Subcutaneous abdominal adipose tissue (tissue), 5 donors: Measurements from ENCODE around the gene RBM38.

Experiments
- H3K27ac ChIP-seq: one replicate; pipeline ENCODE4 v1.7.0; 2013; ENCODE audit warnings: low read depth, mild to moderate bottlenecking, inconsistent platforms, low read length, moderate library complexity
- H3K27me3 ChIP-seq, 5 donors: one replicate each; pipeline ENCODE4 v1.7.0; 2013; ENCODE audit warnings: low read length in 5 of 5, inconsistent platforms in 1 of 5; ENCODE audit not compliant: control insufficient read depth in 5 of 5, insufficient read depth in 4 of 5
- H3K36me3 ChIP-seq, 5 donors: one replicate each; pipeline ENCODE4 v1.7.0; 2013; ENCODE audit warnings: low read length in 5 of 5; ENCODE audit not compliant: control insufficient read depth in 5 of 5, insufficient read depth in 5 of 5
- H3K4me1 ChIP-seq, 5 donors: one replicate each; pipeline ENCODE4 v1.7.0; 2013; ENCODE audit warnings: low read length in 5 of 5, mild to moderate bottlenecking in 3 of 5, moderate library complexity in 1 of 5; ENCODE audit not compliant: control insufficient read depth in 5 of 5, insufficient read depth in 5 of 5
- H3K4me3 ChIP-seq, 5 donors: one replicate each; pipeline ENCODE4 v1.7.0; 2013; ENCODE audit warnings: low read length in 5 of 5, low read depth in 1 of 5
- H3K9ac ChIP-seq, 5 donors: one replicate each; pipeline ENCODE4 v1.7.0; 2013; ENCODE audit warnings: low read length in 5 of 5, mild to moderate bottlenecking in 4 of 5, moderate library complexity in 3 of 5
- H3K9me3 ChIP-seq, 5 donors: one replicate each; pipeline ENCODE4 v1.7.0; 2013; ENCODE audit warnings: low read length in 5 of 5; ENCODE audit not compliant: control insufficient read depth in 5 of 5
- donor health status: healthy.
- donor health status: healthy.
- donor health status: healthy.
- donor health status: healthy.
- donor health status: healthy.

Gene RBM38

DNA sequence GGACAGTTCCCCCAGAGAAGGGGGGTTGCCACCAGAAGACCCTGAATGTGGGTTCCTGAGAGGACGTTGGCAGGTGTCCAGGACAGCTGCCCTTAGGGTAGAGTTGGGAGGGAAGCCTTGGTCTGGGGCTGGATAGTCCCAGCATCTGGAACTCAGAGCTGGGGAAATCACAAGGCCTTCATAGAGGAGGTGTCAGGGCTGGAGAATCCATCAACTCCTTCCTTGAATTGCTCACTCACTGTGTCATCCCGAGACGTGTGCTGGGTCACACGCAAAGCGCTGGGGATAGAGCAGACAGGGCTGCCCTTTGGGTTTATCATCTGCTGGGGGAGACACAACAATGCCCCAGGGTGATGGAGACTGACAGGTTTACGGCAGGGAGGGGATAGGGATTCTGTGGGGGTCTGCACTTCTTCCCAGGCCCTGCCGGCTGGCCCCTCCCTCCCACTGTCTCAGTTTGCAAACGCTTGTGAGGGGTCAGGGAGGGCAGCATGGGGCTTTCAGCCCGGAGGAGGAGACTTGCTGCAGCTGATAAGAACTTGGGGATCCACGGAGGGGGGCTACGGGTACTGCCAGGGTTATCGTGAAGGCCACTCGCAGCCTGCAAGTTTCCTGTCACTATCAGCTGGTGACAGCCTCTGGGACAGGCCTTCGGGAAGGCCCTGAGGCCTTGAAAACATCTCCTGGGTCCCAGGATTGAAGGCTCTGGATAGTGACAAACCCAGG, 18.6 kb downstream of the RBM38 start:
- H3K27ac ChIP-seq = no peak overlapping the region
- peaks cover 0 to 7% (median 0%) of the 10 kb centered on the region in 5 donors for H3K27me3 ChIP-seq
- no peaks in the 10 kb centered on the region for H3K9me3 ChIP-seq
- H3K4me3 ChIP-seq = no peak overlapping the region
- H3K9ac ChIP-seq = no peak overlapping the region
- peaks cover 0 to 43% (median 39%) of the 10 kb centered on the region in 5 donors for H3K36me3 ChIP-seq
- no peaks in the 10 kb centered on the region for H3K4me1 ChIP-seq

GRCh38 chr20:57410398-57410920, 19.3 kb downstream of the RBM38 start:
- Histone ChIP-seq H3K4me1 (no peaks in the 10 kb centered on the region), H3K27me3 (peaks cover 0 to 7% (median 0%) of the 10 kb centered on the region in 5 donors), H3K4me3 (no peak overlapping the region), H3K9me3 (no peaks in the 10 kb centered on the region), H3K27ac (no peak overlapping the region), H3K9ac (no peak overlapping the region), H3K36me3 (peaks cover 0 to 40% (median 36%) of the 10 kb centered on the region in 5 donors)

DNA sequence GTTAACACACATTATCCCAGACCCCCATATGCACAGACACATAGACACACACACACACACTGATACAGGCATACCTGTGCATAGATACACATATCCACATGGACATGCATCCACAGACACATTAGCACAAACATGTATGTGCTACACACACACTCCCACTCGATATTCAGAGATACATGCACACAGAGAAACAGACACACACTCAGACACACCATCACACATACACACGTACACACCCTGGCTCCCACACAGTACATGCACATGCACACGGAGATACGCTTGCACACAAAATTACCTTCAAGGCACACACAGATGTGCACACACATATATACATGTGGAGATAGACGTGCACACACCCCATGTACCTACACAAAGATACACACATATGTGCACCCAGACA, 19.7 kb downstream of the RBM38 start:
- no peak overlapping the region for H3K4me3 ChIP-seq
- peaks cover 0 to 8% (median 0%) of the 10 kb centered on the region in 5 donors for H3K27me3 ChIP-seq
- no peak overlapping the region for H3K27ac ChIP-seq
- H3K9ac ChIP-seq = no peak overlapping the region
- H3K36me3 ChIP-seq = peaks cover 0 to 38% (median 32%) of the 10 kb centered on the region in 5 donors
- no peaks in the 10 kb centered on the region for H3K9me3 ChIP-seq
- no peaks in the 10 kb centered on the region for H3K4me1 ChIP-seq

DNA sequence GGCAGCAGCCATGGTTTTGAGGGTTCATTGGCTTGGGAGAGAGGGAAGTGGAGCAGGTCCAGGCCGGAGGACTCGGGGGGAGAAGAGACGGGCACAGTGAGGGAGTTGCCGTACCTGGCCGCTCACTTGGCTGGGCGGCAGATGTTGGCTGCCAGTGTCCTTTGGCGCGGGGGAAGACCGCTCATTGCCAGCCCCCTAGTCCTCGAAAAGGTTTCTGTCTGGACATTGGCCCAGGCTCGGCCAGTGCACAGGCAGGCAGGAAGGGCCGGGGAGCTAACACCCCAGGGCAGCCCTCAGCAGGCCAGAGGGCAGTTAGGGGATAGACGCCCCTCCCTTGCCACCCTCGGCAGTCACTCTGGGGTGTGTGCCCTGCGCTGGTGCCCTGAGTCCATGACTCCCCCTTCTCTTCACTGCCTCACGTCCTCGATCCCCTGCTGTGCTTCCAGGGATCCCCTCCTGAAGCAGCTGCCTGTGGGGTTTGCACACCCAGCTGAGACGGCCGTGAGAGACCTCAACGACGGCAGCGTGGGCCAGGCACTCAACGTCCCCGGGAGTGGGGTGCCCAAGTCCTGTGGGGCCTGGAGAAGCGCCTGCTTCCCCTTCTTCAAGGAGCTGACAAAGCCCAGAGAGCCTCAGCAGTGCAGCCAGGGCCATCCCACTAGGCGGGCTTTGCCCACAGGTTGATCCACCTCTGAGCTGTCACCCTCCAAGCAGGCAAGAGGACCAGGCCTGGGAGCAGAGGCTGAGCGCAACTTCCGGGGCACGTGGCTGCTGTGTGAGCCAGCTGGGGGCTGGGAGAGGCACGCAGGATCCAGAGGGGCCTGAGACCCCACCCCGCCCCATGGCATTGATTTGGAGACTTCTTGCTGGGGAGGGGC, 20.4 kb downstream of the RBM38 start:
- peaks cover 0 to 15% (median 0%) of the 10 kb centered on the region in 5 donors for H3K27me3 ChIP-seq
- peaks cover 0 to 31% (median 25%) of the 10 kb centered on the region in 5 donors for H3K36me3 ChIP-seq
- no peaks in the 10 kb centered on the region for H3K9me3 ChIP-seq
- H3K4me3 ChIP-seq = no peak overlapping the region
- H3K9ac ChIP-seq = no peak overlapping the region
- H3K4me1 ChIP-seq = no peaks in the 10 kb centered on the region
- no peak overlapping the region for H3K27ac ChIP-seq

DNA sequence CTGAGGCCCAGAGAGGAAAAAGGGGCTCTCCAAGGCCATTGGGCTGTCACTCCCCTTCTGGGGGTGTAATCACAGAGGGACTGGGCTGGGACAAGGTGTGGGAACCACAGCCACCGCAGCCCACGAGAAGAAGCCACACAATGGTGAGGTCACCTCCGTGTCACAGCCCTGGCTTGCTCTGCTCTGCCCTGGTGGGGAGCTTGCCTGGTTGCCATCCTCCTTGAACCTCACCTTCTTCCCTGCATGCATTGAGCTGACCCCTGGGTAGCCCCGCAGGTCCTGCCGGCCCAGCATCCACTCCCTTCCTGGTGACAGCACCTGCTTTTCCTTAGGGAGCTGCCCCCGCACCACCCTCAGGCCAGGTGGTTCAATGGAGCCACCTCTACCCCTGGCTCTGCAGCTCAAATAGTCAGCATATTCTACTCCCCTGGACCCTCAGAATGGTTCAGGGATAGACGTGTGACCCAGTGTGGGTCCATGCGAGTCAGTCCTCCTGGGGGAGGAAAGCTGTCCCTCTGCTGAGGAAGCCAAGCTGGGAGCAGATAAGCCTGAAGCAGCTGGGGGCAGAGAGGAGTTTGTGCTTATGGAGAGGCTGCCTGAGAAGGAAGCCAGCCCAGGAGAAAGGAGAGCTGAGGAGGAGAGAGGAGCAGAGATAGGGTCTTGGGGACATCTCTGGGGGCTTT, 21.3 kb downstream of the RBM38 start:
- no peak overlapping the region for H3K4me3 ChIP-seq

GRCh38 chr20:57413986-57414385, 22.8 kb downstream of the RBM38 start:
- H3K9me3 ChIP-seq = no peaks in the 10 kb centered on the region
- H3K27me3 ChIP-seq = peaks cover 0 to 16% (median 0%) of the 10 kb centered on the region in 5 donors
- H3K4me3 ChIP-seq = no peak overlapping the region
- peaks cover 0 to 9% (median 6%) of the 10 kb centered on the region in 5 donors for H3K36me3 ChIP-seq
- no peak overlapping the region for H3K9ac ChIP-seq
- no peak overlapping the region for H3K27ac ChIP-seq
- no peaks in the 10 kb centered on the region for H3K4me1 ChIP-seq

More for the DNA sequence above, 21.3 kb downstream of the RBM38 start:
- Histone ChIP-seq H3K36me3 (peaks cover 0 to 24% (median 20%) of the 10 kb centered on the region in 5 donors), H3K27ac (no peak overlapping the region), H3K27me3 (peaks cover 0 to 16% (median 0%) of the 10 kb centered on the region in 5 donors), H3K4me1 (no peaks in the 10 kb centered on the region), H3K9me3 (no peaks in the 10 kb centered on the region), H3K9ac (no peak overlapping the region)

DNA sequence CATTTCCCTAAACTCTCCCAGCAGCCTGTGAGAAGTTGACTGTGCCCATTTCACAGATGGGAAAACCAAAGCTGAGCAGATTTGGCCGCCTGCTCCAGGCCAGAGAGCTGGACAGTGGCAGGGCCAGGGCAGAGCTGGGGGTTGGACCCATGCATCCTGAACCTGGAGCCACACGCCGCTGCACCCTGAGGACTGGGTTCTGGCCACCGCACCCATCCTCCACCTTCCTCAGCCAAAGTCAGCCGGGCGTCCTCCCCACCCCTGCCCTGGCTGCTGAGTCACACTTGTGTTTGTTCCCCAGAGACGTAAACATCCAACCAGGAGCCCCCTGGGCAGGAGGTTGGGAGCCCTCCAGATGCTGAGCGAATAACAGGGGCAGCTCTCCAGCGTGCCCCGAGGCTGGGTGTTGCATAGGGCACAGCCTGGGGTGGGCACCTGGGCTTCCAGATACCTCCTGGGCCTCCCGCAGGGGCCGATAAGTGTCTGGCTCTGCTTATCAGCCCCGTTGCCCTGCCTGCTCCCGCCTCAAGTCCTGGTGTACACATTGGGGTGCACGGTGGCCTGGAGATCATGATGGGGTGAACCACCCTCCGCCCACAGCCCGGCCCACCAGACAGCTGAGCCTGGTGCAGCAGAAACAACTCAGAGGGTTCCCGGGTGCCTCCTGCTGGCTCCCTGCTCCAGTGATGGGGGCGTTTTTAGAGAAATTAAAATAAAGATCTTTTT, 23.8 kb downstream of the RBM38 start:
- Histone ChIP-seq H3K36me3 (peaks cover 0 to under 1% (median 0%) of the 10 kb centered on the region in 5 donors), H3K27me3 (peaks cover 0 to 16% (median 0%) of the 10 kb centered on the region in 5 donors), H3K4me3 (no peak overlapping the region), H3K27ac (no peak overlapping the region), H3K9ac (no peak overlapping the region), H3K9me3 (no peaks in the 10 kb centered on the region), H3K4me1 (no peaks in the 10 kb centered on the region)

DNA sequence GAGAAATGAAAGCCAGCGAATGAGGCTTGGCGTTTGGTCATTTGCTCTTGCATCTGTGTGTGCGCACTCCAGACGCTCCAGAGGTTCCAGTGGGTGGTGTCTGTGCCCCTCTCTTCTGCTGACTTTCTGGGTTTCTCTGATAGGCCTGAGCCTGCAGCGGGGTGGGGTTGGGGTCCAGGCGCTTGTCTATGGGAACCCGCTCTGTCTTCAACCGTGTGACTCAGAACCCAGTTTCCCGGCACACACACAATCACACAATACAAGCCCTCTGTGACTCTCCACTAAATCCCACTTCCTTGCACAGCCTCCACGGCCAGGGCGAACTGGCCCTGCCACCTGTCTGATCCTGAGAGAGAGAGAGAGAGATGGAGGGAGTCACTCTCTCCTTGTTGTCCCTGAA, 24.6 kb downstream of the RBM38 start:
- Histone ChIP-seq H3K27ac (no peak overlapping the region), H3K4me1 (no peaks in the 10 kb centered on the region), H3K36me3 (no peaks in the 10 kb centered on the region), H3K9ac (no peak overlapping the region), H3K9me3 (no peaks in the 10 kb centered on the region), H3K4me3 (no peak overlapping the region), H3K27me3 (peaks cover 0 to 15% (median 4%) of the 10 kb centered on the region in 5 donors)

- Histone ChIP-seq H3K36me3 (no peaks in the 10 kb centered on the region), H3K27ac (no peak overlapping the region), H3K4me3 (no peak overlapping the region)
These were observed 25.3 kb downstream of the RBM38 start for GRCh38 chr20:57416296-57417022.

More at GRCh38 chr20:57416296-57417022, 25.3 kb downstream of the RBM38 start:
- H3K9me3 ChIP-seq = no peaks in the 10 kb centered on the region
- H3K27me3 ChIP-seq = peaks cover 0 to 15% (median 9%) of the 10 kb centered on the region in 5 donors
- H3K9ac ChIP-seq = no peak overlapping the region
- no peaks in the 10 kb centered on the region for H3K4me1 ChIP-seq
